Osteocyte (in vitro differentiated cells): ENCODE data around the gene SERPINB3. TPM values are rescaled to one million over a fixed set of nuclear protein-coding genes. Genes with fewer than 3 reads are reported as not detected.

Source experiments
- DNase-seq: peaks from one replicate; pipeline ENCODE4 v3.0.0; 2021; ENCODE audit warnings: mixed read lengths; ENCODE audit not compliant: unreplicated experiment; ENCODE audit errors: extremely low spot score
- H3K27ac Mint-ChIP-seq: one replicate; pipeline ENCODE4 v1.8.0; 2021; ENCODE audit warnings: mild to moderate bottlenecking, mixed read lengths; ENCODE audit not compliant: unreplicated experiment
- H3K27me3 Mint-ChIP-seq: one replicate; pipeline ENCODE4 v1.8.0; 2021; ENCODE audit warnings: mixed read lengths; ENCODE audit not compliant: unreplicated experiment
- H3K36me3 Mint-ChIP-seq: one replicate; pipeline ENCODE4 v1.8.0; 2021; ENCODE audit warnings: mixed read lengths; ENCODE audit not compliant: unreplicated experiment
- H3K4me1 Mint-ChIP-seq: one replicate; pipeline ENCODE4 v1.8.0; 2021; ENCODE audit warnings: mixed read lengths; ENCODE audit not compliant: unreplicated experiment
- H3K4me3 Mint-ChIP-seq: one replicate; pipeline ENCODE4 v1.8.0; 2021; ENCODE audit warnings: mild to moderate bottlenecking, moderate library complexity, mixed read lengths; ENCODE audit not compliant: unreplicated experiment
- H3K9me3 Mint-ChIP-seq: one replicate; pipeline ENCODE4 v1.8.0; 2021; ENCODE audit warnings: mixed read lengths; ENCODE audit not compliant: unreplicated experiment
- total RNA-seq: library from RNA; stranded (reverse); gene quantifications from 2 replicates; pipeline ENCODE4 v1.2.1, GENCODE V29; 2021
- TF ChIP-seq, protein P1 (sequence below): fragments of 200-600 bp; sonication (generic); IDR thresholded peaks from 2 replicates; pipeline ENCODE4 v1.5.0; 2021; ENCODE audit warnings: antibody characterized with exemption, mild to moderate bottlenecking, moderate library complexity

Gene SERPINB3
- total RNA-seq, 1 donor from 2014 or later: not detected

DNA sequence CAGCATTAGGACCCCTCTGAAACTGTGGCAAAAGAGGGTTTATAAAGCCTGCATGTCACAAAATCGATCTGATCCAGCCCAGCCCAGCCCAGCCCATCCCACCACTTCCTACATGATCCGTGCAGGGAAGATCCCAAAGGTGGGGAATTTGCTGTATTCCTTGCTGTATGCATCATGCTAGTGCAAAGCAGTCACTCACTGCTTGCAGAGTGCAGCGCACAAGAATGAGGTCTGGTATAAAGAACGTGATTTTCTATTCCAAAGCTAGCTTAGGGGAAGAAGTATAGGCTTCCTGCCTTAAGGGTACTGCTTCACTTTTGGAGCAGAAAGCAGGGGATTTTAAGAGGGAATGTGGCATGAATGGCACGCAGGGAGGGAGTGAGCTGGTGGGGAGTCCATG is 22.2 kb upstream of the SERPINB3 start:
- Mint-ChIP-seq H3K4me1 (peaks cover 9% of the 10 kb centered on the region), H3K27ac (no peak overlapping the region), H3K27me3 (no peaks in the 10 kb centered on the region), H3K9me3 (no peaks in the 10 kb centered on the region), H3K4me3 (no peak overlapping the region), H3K36me3 (no peaks in the 10 kb centered on the region)
- TF ChIP-seq, protein P1, sequence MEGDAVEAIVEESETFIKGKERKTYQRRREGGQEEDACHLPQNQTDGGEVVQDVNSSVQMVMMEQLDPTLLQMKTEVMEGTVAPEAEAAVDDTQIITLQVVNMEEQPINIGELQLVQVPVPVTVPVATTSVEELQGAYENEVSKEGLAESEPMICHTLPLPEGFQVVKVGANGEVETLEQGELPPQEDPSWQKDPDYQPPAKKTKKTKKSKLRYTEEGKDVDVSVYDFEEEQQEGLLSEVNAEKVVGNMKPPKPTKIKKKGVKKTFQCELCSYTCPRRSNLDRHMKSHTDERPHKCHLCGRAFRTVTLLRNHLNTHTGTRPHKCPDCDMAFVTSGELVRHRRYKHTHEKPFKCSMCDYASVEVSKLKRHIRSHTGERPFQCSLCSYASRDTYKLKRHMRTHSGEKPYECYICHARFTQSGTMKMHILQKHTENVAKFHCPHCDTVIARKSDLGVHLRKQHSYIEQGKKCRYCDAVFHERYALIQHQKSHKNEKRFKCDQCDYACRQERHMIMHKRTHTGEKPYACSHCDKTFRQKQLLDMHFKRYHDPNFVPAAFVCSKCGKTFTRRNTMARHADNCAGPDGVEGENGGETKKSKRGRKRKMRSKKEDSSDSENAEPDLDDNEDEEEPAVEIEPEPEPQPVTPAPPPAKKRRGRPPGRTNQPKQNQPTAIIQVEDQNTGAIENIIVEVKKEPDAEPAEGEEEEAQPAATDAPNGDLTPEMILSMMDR: no peak
- DNase-seq: no peak

DNA sequence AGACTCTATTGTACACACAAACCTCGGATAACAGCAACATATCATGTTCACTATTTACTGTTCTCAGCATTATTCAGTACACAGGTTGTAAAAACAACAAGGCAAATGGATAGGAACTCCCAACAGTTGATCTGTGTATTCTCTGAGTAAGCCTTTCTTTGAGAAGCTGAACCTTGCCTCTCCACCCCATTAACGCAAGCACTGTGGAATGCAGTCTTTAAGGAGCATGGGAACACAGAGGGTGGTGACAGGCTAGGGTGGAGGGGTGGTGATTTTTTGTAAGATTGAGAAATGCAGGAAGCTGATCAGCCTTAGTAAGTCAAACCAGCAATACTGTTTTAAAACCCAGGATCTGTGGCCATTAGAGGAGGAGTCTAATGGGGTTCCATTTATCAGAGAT is 21.5 kb upstream of the SERPINB3 start:
- Mint-ChIP-seq H3K27me3 (no peaks in the 10 kb centered on the region), H3K36me3 (no peaks in the 10 kb centered on the region), H3K27ac (peak overlapping the region; percentile 79), H3K9me3 (no peaks in the 10 kb centered on the region), H3K4me3 (no peak overlapping the region), H3K4me1 (peaks cover 9% of the 10 kb centered on the region)
- no peak for DNase-seq
- TF ChIP-seq, protein P1: no peak

DNA sequence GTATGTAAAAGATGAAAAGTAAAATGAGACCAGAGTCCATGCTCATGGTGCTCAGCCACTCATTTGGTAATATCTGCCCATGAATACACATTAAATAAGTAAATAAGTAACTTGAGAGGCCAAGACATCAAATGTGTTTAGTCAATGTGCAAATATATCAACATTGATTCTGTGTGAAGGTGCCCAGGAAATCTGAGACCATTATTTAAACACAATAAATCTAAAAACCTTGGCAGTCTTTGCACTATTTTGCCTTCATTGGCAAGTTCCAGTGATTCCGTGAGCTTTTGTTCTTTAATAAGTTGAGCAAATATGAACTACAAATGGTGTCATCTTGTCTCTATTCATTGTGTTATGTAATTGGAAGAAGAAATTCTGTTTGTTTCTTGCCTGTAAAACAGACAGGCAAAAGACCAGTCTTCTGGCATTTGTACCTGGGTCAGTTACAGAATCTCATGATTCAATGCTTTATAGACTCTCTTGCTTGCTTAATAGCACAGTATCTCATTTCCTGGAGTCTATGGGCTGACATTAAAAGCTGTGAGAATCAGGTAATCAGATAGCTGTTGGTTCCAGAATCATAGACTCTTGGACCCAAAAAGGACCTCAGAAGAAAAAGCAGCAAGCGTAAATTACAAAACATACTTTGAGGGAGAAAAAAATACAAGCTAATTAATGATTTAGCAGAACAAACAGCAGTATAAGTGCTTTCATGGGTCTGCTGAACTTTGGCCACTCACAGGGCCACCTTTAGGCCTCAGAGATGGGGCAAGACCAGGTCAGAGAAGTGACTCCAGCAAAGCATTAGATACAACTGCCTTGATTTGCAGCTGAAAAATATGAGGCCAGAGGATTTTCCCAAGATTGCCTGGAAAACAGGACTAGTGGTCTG is 20.0 kb upstream of the SERPINB3 start:
- no peak overlapping the region for H3K27ac Mint-ChIP-seq
- H3K9me3 Mint-ChIP-seq: no peaks in the 10 kb centered on the region
- peaks cover 9% of the 10 kb centered on the region for H3K4me1 Mint-ChIP-seq
- H3K4me3 Mint-ChIP-seq: no peak overlapping the region
- TF ChIP-seq, protein P1: no peak
- no peak for DNase-seq
- no peaks in the 10 kb centered on the region for H3K36me3 Mint-ChIP-seq
- H3K27me3 Mint-ChIP-seq: peaks cover 3% of the 10 kb centered on the region

DNA sequence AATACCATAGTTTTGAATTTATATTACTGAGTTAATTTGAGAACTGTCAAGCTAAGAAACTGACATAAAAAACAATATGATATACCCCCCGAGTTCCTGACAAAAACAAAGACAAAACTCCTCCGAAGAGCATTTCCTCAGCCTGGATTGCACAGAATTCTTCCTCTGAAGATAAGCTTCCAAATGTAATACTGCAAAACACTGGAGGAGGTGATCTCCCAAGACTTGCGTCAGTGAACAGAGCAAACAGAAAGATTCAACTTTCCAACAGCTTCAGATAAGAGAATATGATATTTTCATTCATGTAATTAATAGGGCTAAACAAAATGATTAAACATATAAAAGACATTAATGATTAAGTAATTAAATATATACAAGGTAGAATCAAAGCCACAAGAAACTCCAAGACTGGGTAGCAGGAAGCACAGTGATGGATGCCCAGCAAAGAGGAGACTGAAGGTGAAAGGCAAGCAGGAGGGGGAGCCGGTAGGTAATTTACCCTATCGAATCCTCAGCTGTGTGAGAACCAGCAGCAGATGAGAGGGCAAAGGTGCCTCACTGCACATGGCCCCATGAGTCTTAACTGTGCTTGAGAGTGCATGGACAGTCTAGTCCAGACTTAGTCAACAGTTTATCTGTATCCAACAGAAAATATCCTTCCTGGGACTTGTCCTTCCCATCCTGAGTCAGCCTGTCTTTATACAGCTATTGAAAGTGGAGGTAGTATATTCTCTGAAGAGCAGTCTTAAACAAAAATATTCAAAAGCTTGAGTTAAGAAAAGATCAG is 18.3 kb upstream of the SERPINB3 start:
- no peak overlapping the region for H3K4me3 Mint-ChIP-seq
- no peak overlapping the region for H3K27ac Mint-ChIP-seq
- H3K9me3 Mint-ChIP-seq: no peaks in the 10 kb centered on the region
- no peaks in the 10 kb centered on the region for H3K36me3 Mint-ChIP-seq
- TF ChIP-seq, protein P1: no peak
- H3K27me3 Mint-ChIP-seq: peaks cover 7% of the 10 kb centered on the region
- H3K4me1 Mint-ChIP-seq: peaks cover 9% of the 10 kb centered on the region
- DNase-seq: no peak
